Smooth muscle cell (in vitro differentiated cells): ENCODE results near the gene ROR2. TPM values are rescaled to one million over a fixed set of nuclear protein-coding genes. Genes with fewer than 3 reads are reported as not detected.

Experiments used
- DNase-seq: peaks from one replicate; lab custom pipeline; 2025; ENCODE audit not compliant: unreplicated experiment; lab: John Stamatoyannopoulos, UW
- H2AFZ ChIP-seq: fragments of 200-600 bp; sonication (generic); 2 replicates; pipeline ENCODE4 v1.6.0; 2016; ENCODE audit warnings: antibody characterized with exemption, low read depth, mild to moderate bottlenecking
- H3F3A ChIP-seq: fragments of 200-600 bp; sonication (generic); 2 replicates; pipeline ENCODE4 v1.6.0; 2017; ENCODE audit warnings: antibody characterized with exemption, low read depth
- H3K27ac ChIP-seq: fragments of 200-600 bp; sonication (generic); 2 replicates; pipeline ENCODE4 v1.5.1; 2016; ENCODE audit warnings: low read depth, mild to moderate bottlenecking
- H3K27me3 ChIP-seq: fragments of 200-600 bp; sonication (generic); 2 replicates; pipeline ENCODE4 v1.6.1; 2016; ENCODE audit warnings: low read depth, mild to moderate bottlenecking
- H3K36me3 ChIP-seq: fragments of 200-600 bp; sonication (generic); 2 replicates; pipeline ENCODE4 v1.5.1; 2016; ENCODE audit warnings: low read depth
- H3K4me1 ChIP-seq: fragments of 200-600 bp; sonication (generic); 2 replicates; pipeline ENCODE4 v1.5.1; 2016; ENCODE audit warnings: low read depth
- H3K4me2 ChIP-seq: fragments of 200-600 bp; sonication (generic); 2 replicates; pipeline ENCODE4 v1.6.0; 2016; ENCODE audit warnings: mild to moderate bottlenecking
- H3K4me3 ChIP-seq: fragments of 200-600 bp; sonication (generic); 2 replicates; pipeline ENCODE4 v1.5.1; 2016; ENCODE audit warnings: mild to moderate bottlenecking
- H3K79me2 ChIP-seq: fragments of 200-600 bp; sonication (generic); 2 replicates; pipeline ENCODE4 v1.6.0; 2016; ENCODE audit warnings: low read depth, mild to moderate bottlenecking
- H3K9ac ChIP-seq: fragments of 200-600 bp; sonication (generic); 2 replicates; pipeline ENCODE4 v1.6.0; 2016; ENCODE audit warnings: low read depth
- H3K9me3 ChIP-seq: fragments of 200-600 bp; sonication (generic); replicated peaks from 2 replicates; pipeline ENCODE4 v1.5.1; 2016; ENCODE audit warnings: low read depth
- H4K20me1 ChIP-seq: fragments of 200-600 bp; sonication (generic); 2 replicates; pipeline ENCODE4 v1.6.0; 2016; ENCODE audit warnings: low read depth
- WGBS: methylation state at CpG from one replicate; pipeline ENCODE4 v1.1.7; 2016; ENCODE audit warnings: low lambda C conversion rate; 5-methylcytosine and 5-hydroxymethylcytosine counted together
- polyA plus RNA-seq: library from polyadenylated mRNA; unstranded; fragments of >200 nt; fragmentation: Nextera tagmentation; extraction: Ambion mirVana; gene quantifications from 2 replicates; pipeline ENCODE4 v1.2.1, GENCODE V29; 2016
- total RNA-seq: library from RNA; depleted of rRNA; stranded (reverse); fragments of >200 nt; gene quantifications from 2 replicates; pipeline ENCODE4 v1.2.3, GENCODE V29; 2014
- TF ChIP-seq, protein P1 (sequence below): fragments of 200-600 bp; sonication (generic); IDR thresholded peaks from 2 replicates; pipeline ENCODE4 v1.5.1; 2017; ENCODE audit warnings: borderline replicate concordance, mild to moderate bottlenecking, antibody characterized with exemption; ENCODE audit not compliant: insufficient read depth, poor library complexity, severe bottlenecking

ROR2 gene
- total and polyA plus RNA-seq, 2 experiments from 2014 or later = 16.7 to 21.7 TPM

DNA sequence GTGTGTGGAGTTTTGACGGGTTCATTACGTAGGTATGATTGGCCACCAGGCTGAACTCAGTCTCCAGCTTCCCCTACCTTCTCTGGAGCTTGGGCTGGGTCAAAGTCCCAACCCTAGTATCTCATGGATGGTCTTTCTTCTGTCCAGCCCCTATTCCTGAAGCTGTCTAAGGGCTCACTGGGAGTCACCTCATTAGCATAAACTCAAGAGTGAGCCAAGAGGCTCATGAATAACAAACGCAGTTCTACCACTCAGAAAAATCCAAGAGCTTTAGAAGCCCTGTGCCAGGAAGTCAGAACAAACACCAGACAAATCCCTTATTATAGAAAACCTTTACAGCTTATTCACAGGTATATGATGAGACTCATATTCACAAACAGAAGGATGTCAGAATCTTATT lies 346.1 kb downstream of the ROR2 start:
- Histone ChIP-seq H3K9me3 (no peaks in the 10 kb centered on the region), H3K9ac (no peak overlapping the region), H4K20me1 (no peaks in the 10 kb centered on the region), H2AFZ (no peak overlapping the region), H3K36me3 (no peaks in the 10 kb centered on the region), H3K27ac (no peak overlapping the region), H3F3A (no peaks in the 10 kb centered on the region), H3K4me1 (no peaks in the 10 kb centered on the region), H3K4me2 (no peak overlapping the region), H3K27me3 (no peaks in the 10 kb centered on the region), H3K4me3 (no peak overlapping the region), H3K79me2 (no peaks in the 10 kb centered on the region)
- DNase-seq = no peak
- TF ChIP-seq, protein P1, sequence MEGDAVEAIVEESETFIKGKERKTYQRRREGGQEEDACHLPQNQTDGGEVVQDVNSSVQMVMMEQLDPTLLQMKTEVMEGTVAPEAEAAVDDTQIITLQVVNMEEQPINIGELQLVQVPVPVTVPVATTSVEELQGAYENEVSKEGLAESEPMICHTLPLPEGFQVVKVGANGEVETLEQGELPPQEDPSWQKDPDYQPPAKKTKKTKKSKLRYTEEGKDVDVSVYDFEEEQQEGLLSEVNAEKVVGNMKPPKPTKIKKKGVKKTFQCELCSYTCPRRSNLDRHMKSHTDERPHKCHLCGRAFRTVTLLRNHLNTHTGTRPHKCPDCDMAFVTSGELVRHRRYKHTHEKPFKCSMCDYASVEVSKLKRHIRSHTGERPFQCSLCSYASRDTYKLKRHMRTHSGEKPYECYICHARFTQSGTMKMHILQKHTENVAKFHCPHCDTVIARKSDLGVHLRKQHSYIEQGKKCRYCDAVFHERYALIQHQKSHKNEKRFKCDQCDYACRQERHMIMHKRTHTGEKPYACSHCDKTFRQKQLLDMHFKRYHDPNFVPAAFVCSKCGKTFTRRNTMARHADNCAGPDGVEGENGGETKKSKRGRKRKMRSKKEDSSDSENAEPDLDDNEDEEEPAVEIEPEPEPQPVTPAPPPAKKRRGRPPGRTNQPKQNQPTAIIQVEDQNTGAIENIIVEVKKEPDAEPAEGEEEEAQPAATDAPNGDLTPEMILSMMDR = no peak
- WGBS = 89% methylated on average over 3 of the region's 3 CpGs

DNA sequence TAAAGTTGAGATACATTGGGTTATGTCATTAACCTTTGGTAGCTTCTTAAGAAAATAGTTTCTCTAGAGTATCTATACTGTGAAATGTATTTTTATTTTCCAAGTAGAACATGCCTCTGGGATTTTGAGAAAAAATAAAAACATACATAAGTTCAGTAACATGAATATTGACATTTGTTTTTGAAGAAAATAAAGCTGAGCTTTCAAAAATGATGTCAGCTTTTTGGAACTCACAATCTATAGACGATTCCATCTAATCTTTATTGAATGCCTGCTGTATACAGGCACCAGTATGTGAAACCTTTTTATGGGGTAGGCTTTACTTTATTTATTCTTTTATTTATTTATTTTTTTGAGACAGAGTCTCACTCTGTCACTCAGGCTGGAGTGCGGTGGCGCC lies 350.5 kb downstream of the ROR2 start:
- DNase-seq = no peak
- TF ChIP-seq, protein P1 = no peak
- WGBS = 79% methylated on average over 3 of the region's 3 CpGs

DNA sequence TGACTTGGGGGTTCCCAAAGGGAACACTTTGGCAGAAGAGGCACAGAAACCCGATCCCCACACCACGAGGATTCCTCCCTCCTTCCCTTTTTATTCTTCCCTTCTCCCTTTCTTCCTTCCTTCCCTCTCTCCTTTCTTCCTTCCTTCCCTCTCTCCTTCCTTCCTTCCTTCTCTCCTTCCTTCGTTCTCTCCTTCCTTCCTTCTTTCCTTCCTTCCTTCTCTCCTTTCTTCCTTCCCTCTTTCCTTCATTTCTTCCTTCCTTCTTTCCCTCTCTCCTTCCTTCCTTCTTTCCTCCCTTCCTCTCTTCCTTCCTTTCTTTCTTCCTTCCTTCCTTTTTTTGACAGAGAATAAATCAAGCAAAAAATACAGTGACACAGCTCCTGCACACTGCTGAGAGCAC lies 358.4 kb downstream of the ROR2 start:
- Histone ChIP-seq H3F3A (no peaks in the 10 kb centered on the region), H3K27me3 (no peaks in the 10 kb centered on the region), H3K36me3 (no peaks in the 10 kb centered on the region), H3K9ac (no peak overlapping the region), H3K4me2 (no peak overlapping the region), H3K4me3 (no peak overlapping the region), H4K20me1 (no peaks in the 10 kb centered on the region), H3K79me2 (no peaks in the 10 kb centered on the region), H3K27ac (no peak overlapping the region), H2AFZ (no peak overlapping the region), H3K9me3 (no peaks in the 10 kb centered on the region), H3K4me1 (no peaks in the 10 kb centered on the region)
- WGBS = 98% methylated on average over 3 of the region's 3 CpGs
- TF ChIP-seq, protein P1 = no peak
- DNase-seq = no peak

More for the DNA sequence above, 350.5 kb downstream of the ROR2 start:
- no peak overlapping the region for H3K4me2 ChIP-seq
- H3K9ac ChIP-seq = no peak overlapping the region
- no peak overlapping the region for H3K4me3 ChIP-seq
- H3F3A ChIP-seq = no peaks in the 10 kb centered on the region
- H2AFZ ChIP-seq = no peak overlapping the region
- no peak overlapping the region for H3K27ac ChIP-seq
- no peaks in the 10 kb centered on the region for H3K9me3 ChIP-seq
- no peaks in the 10 kb centered on the region for H3K4me1 ChIP-seq
- H3K79me2 ChIP-seq = no peaks in the 10 kb centered on the region
- no peaks in the 10 kb centered on the region for H3K27me3 ChIP-seq
- no peaks in the 10 kb centered on the region for H3K36me3 ChIP-seq
- no peaks in the 10 kb centered on the region for H4K20me1 ChIP-seq

DNA sequence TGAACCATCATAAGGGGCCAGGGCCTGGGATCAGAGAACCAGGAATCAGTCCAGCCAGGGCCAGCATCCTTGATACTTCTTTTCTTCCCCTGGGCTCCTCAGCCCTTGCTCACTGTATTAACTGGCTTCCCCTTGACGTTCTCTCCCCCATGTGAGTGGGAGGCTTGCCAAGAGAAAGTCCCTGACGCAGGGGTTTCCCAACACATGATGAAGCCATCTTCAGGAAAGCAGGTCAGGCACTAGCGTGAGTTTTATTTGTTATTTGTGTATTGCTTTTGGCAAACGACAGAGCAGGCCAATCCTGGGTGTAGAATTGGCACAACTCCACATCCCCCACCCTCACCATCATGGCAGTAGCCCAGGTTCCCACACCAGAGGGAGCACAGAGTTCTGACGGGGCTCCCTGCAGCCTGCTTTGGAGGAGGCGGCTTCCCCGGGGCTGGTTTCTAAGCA lies 360.9 kb downstream of the ROR2 start:
- Histone ChIP-seq H3K4me2 (no peak overlapping the region), H3F3A (no peaks in the 10 kb centered on the region), H3K36me3 (no peaks in the 10 kb centered on the region), H3K27me3 (no peaks in the 10 kb centered on the region), H3K4me3 (no peak overlapping the region), H2AFZ (no peak overlapping the region), H3K79me2 (no peaks in the 10 kb centered on the region), H3K9ac (no peak overlapping the region), H3K4me1 (no peaks in the 10 kb centered on the region), H3K27ac (no peak overlapping the region), H3K9me3 (no peaks in the 10 kb centered on the region), H4K20me1 (no peaks in the 10 kb centered on the region)
- 73% methylated on average over 7 of the region's 7 CpGs for WGBS
- no peak for DNase-seq
- TF ChIP-seq, protein P1 = no peak
